Measurements from ENCODE around the gene PAK3.

The PAK3 gene

DNA sequence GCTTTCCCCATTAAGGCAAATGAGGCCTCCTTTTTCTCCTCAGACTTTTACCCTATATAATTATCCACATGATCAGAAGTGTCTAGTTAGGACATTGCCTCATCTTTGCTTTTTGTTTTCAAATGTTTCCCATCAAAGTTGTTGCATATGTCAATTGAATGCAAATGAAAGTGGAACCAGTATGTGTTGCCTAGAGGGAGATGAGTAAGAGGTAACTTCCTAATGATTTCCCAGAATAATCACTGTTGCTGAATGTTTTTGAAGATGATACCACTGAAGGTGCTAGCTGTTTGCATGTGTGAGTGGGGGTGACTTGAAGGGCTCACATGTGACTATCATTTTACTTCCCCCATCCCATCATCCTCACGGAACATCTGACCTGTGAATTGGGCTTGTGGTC lies 33.9 kb downstream of the PAK3 start:
- DNase-seq (ENCODE audit: low read depth in 1 of 2, low spot score in 1 of 2) = no peak

DNA sequence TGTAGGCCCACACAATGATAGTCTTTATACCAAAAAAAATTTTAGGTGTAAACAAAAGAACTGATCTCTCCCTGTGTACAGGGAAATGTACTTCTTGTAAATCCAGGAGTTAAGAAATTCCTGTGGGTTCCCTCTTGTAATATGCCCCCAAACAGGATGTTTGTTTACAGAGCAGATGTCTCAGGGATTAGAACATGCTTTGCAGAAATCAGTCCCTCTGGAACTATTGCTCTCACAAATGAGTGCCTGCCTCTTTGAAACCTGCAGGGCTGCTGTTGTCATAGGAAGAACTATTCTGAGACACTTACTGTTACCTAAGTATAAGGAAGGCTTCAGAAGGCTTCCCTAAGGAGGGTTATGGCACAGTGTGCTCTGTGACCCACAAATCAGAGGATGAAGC lies 35.6 kb downstream of the PAK3 start:
- no peak for DNase-seq (ENCODE audit: low read depth in 1 of 2, low spot score in 1 of 2)

DNA sequence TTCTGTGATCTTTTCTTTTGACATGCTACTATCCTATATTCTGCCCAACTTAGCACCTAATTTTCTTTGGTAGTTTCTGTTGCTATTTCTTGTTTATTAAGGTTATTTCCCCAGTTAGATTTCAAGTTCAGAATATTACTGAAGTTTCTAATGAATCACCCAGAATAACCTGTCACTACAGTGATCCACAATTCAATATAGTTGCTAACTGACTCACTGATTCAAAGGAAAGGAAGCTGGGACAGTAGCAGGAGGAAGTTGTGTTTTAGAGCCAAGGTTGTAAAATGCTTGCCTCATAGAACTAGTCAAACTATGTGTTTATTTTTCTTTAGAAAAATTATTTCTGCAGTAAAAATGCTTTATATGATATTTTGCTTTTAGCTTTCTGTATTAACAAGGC lies 37.4 kb downstream of the PAK3 start:
- DNase-seq (ENCODE audit: low read depth in 1 of 2, low spot score in 1 of 2) = no peak

DNA sequence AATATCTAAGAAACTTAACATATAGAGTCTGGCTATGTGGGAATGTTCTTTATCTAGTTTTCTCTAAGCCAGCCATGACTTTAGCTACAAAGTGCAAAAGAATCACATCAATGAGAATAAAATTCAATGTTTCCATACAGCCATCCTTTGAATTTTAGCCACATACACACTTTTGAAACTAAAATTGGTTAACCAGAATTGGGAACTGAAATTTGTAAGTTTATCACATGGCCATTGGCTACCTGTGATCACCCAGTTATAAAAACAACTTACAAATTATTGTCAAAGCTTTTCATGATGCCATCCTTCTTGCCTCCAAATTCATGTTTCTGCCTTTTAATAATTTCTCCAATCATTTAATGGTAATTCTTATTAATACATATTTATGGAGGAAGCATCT lies 49.9 kb downstream of the PAK3 start:
- DNase-seq (ENCODE audit: low read depth in 1 of 2, low spot score in 1 of 2) = no peak

DNA sequence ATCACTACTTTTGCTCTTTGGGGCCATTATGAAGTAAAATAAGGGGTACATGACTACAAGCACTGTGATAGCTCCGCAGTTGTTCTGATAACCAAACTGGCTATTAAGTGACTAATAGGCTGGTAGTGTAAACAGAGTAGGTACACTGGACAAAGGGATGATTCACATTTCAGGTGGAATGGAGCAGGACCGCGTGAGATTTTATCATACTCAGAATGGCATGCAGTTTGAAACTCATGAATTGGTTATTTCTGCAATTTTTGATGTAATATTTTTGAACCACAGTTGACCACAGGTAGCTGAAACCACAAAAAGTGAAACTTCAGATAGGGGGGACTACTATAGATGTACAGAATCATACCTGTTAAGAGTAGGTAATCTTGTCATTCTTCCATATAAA lies 55.8 kb downstream of the PAK3 start:
- DNase-seq (ENCODE audit: low read depth in 1 of 2, low spot score in 1 of 2) = no peak

DNA sequence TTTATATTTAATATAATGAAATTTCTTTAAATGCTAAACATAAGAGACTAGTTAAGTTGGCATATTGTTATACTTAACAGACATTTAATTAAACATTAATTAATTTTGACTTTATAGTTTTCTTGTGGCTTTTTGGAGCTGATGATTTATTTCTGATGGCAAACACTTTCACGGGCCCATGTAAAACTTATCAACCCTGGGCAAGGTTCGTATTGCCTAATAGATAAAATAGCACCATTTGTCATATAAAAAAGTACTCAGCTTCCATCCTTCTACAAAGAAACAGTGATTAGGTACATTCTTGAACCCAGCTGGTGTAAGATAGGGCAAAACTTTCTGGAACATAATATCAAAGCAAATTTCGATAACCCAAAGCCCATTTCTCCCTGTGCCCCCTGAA lies 63.2 kb downstream of the PAK3 start:
- no peak for DNase-seq (ENCODE audit: low read depth in 1 of 2, low spot score in 1 of 2)

DNA sequence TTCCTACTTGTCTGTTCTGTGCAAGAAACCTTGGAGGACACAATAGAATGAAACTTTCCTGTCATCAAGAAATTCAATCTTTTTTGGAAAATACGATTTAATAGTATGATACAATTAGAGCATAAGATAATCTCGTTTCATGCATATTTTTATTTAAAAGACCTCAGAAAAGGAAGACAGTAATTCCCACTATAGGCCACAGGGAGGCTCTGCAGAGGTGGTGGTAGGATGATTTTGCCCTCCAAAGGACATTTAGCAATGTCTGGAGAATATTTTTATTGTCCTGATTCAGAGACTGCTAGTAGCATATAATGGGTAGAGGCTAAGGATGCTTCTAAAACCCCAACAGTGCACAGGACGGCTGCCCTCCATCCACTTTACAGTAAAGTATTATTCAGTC lies 68.7 kb downstream of the PAK3 start:
- no peak for DNase-seq (ENCODE audit: low read depth in 1 of 2, low spot score in 1 of 2)

DNA sequence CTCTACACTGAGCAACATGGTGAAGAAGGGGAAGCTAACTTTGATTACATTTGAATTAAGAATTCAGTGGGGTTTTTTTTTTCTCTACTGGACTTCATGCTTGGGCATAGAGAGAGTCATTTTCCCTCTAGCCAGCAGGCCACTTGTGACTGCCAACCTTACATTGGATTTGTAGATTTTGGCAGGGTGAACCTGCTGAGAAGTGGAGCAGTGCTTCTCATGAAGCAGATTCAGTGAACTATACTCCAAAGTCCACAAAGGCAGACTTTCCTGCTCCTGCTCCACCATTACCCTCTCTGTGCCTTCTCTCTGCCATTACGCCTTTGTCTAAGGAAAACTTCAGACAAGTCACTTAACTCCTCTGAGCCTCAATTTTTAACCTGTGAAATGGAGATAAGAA lies 69.9 kb downstream of the PAK3 start:
- DNase-seq (ENCODE audit: low read depth in 1 of 2, low spot score in 1 of 2) = no peak

DNA sequence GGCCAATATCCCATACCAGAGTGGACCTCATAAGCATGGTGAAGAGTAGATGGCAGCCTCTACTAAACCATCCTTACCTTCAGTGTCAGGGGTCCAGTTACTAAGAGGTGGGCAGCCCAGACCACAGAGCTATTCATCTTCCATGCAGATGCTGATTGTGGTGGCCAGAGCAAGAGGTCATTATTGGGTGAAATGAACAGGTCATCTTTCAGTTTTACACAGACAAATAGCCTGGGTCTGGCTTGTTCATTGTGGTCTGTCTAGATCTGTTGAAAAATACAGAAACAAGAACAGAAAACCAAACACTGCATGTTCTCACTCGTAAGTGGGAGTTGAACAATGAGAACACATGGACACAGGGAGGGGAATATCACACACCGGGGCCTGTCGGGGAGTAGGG lies 71.3 kb downstream of the PAK3 start:
- no peak for DNase-seq (ENCODE audit: low read depth in 1 of 2, low spot score in 1 of 2)

DNA sequence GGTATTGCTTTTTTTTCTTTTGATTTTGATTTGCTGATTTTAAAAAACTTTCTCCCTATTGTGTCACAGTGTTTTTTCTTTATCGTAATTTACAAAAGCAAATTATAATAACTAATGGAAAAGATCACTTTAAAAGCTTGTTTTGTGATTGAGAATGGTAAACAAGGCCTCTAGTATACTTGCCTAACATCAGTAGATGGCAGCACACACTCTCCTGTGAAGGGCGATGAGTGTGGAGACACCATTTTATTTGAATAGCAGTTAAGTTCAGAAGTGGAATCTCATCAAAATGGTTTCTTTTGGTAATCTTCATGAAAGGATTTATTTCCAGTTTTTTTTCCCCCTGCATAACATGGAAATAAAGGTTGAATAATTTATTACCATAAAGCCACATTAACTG lies 72.3 kb downstream of the PAK3 start:
- no peak for DNase-seq (ENCODE audit: low read depth in 1 of 2, low spot score in 1 of 2)

DNA sequence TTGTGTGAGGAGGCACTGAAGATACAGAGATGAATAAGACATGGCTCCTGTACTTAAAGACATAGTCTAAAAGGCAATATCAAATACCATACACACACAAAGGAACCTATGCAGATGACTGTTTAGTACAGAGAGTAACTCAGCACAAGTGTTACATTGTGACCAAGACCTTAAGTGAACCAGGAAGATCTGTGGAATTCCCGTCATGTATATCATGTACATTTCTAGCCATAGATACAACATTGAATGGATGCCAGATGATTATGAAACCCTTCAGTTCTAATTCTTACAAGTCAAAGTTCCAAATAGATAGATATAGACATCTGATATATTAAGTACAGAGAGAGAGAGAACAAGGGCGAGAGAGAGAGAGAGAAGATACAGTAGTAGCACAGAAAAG lies 73.2 kb downstream of the PAK3 start:
- no peak for DNase-seq (ENCODE audit: low read depth in 1 of 2, low spot score in 1 of 2)

DNA sequence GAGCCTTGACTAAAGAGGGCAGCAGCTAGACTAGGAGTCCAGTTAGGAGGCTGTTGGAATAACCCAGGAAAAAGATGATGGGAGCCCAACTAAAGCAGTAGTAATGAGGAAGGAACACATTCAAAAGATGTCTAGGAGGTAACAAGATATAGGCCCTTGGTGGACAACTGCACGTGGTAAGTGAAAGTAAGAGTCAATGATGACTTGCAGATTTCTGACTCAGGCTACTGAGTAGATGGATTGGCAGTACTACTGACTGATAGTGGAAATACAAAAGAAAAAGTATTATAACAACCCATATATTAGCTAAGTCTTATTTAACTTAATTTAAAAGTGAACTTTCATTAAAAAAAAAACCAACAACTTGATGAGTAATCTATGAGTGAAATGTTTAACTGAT lies 74.0 kb downstream of the PAK3 start:
- DNase-seq (ENCODE audit: low read depth in 1 of 2, low spot score in 1 of 2) = no peak

DNA sequence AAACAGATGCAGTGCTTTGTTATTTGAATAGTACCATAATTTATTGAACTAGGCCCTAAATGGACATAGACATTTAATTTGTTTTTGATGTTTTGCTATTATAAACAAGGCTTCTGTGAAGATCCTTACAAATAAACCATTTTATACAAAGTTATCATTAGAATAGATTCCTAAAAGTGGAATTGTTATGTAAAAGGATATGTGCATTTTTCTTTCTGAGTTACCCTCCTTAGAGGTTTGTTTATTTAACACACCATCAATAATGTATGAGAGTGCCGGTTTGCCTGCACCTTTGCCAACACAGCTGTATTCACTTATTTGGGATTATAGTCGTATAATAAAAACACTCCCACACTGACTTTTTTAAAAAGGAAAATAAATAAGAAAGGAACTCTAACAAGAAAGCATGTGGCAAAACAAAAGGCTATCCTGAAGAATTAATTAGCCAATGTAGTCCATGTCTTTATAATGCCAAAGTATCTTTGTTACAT lies 84.8 kb downstream of the PAK3 start:
- no peak for DNase-seq (ENCODE audit: low read depth in 1 of 2, low spot score in 1 of 2)

DNA sequence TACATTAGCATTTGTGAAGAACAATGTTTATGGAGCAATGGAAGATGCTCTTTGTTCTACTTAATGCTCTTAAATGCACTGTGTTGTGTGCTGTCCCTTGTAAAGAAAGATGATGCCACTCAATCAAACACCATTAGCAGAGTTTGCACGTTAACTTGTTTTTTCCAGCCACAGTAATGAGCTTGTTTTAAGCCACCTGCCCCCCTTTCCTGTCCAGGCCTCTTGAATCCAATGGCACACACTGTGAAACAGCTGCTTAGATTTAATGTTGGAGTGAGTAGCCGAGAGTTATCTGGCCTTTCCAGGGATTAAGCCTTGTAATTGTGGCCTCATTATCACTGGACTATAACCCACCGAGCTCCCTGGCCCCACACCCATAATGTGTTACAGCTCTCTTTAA lies 86.0 kb downstream of the PAK3 start:
- no peak for DNase-seq (ENCODE audit: low read depth in 1 of 2, low spot score in 1 of 2)

DNA sequence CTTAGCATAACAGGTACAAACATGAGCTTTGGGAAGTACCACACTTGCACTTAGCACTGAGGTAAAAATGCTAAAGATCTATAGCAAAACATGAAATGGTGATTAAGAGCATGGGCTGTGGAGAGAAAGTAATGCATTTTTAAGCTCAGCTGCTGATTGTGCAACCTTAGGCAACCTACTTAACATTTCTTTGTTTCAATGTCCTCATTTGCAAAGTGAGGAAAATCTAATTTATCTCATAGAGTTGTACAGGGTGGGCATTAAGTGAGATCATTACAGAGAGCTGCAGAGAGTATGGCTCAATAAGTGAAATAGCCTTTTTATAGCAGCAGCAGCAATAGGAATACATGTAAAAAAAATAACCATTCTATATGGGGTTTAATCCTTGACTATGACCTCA lies 87.0 kb downstream of the PAK3 start:
- no peak for DNase-seq (ENCODE audit: low read depth in 1 of 2, low spot score in 1 of 2)

DNA sequence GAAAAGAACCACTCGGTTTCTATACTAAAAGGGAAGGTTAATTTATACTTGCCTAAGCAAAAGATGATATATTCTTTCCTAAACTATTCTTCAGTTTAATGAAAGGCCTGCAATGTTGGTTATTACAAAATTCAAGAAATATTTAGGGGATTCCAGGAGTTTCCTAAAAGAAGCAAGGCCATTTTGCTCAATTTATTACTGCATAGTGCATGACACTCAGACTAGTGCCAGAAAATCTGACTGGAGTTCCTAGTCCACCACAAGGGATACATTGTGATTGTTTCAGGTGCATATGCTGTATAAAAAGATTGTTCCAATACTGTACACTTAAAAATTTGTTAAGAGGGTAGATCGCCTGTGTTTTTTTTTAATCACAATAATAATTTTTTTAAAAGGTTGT lies 95.6 kb downstream of the PAK3 start:
- DNase-seq (ENCODE audit: low read depth in 1 of 2, low spot score in 1 of 2) = no peak

DNA sequence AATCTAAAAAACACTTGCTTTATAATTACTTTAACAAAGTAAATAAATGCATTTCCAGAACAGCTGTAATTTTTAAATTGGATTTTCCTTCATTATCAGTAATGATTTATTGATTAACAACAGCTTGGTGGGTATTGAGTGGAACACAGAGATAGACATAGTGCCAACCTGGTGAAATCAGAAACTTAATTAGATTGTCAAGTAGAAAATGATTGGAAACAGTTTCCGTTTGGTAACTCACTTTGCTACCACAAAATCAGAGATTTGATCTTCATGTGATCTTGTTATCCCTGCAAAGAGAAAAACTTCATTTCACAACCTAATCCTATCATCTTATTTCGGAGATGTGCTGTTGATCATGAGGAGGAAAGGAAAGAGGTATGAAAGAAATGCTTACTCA lies 103.5 kb downstream of the PAK3 start:
- no peak for DNase-seq (ENCODE audit: low read depth in 1 of 2, low spot score in 1 of 2)

DNA sequence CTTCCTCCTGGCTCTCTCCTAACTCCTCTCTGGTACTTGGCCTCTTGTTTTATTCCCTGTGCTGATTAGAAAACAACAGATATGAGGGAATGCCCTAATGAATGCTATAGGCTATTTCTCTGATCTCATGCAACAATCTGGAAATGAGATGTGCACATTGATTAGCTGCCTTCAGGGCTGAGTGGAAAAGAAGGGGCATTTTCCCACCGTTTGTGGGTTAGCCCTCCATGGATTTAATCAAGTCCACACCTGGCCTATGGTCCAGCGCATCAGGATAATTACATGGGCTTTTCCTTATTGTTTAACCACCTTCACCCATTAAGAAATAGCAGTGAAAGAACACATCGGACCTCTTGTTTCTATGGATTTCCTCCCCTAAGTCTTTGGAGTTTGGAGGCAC lies 104.3 kb downstream of the PAK3 start:
- DNase-seq (ENCODE audit: low read depth in 1 of 2, low spot score in 1 of 2) = no peak

DNA sequence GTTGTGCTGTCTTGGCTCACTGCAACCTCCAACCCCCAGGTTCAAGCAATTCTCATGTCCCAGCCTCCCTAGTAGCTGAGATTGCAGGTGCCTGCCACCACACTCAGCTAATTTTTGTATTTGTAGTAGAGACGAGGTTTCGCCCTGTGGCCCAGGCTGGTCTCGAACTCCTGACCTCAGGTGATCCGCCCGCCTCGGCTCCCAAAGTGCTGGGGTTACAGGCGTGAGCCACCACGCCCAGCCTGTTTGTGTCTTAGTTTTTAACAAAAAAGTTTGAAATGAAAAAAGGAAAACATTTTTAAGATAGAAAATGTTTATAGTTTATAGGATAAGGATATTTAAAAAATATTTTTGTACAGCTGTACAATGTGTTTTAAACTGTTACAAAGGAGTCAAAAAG lies 111.9 kb downstream of the PAK3 start:
- no peak for DNase-seq (ENCODE audit: low read depth in 1 of 2, low spot score in 1 of 2)

DNA sequence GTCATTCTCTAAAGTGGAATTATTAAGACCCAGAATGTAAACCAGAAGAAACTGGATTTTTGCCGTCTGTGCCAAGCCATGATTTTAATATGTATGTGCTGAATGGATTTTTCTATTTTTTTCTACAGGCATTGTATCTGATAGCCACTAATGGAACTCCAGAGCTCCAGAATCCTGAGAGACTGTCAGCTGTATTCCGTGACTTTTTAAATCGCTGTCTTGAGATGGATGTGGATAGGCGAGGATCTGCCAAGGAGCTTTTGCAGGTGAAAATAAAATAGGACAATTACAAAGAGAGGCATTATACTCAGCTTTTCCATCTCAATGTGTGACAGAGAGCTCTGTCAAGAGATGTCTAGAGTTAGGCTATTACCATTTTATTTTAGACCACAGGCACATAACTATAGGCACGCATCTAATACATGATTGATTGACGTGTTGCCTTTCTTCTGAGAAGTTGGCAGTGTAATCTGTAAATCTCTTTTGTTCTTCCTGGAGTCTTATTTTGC lies 120.4 kb downstream of the PAK3 start:
- no peak for DNase-seq (ENCODE audit: low read depth in 1 of 2, low spot score in 1 of 2)

DNA sequence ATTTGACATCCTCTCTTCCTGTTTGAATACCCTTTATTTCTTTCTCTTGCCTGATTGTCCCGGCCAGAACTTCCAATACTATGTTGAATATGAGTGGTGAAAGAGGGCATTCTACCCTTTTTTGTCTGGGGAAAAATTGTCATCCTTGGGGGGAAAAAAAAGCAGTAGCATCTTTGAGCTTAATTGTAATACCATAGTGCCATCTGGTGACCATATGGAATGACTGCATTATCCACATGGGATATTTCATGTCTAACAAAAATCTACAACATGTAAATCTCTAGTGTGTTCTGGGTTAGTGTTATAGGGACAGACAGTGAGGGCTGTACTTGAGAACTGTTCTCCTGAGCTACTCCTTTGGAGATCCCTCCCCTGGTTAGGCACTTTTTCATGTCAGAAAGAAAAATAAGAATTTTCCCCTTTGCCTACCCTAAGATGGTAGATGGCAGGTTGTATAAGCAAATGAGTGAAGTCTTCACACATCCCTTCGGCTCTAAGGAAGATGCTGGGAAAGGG lies 148.3 kb downstream of the PAK3 start:
- DNase-seq (ENCODE audit: low read depth in 1 of 2, low spot score in 1 of 2) = no peak

DNA sequence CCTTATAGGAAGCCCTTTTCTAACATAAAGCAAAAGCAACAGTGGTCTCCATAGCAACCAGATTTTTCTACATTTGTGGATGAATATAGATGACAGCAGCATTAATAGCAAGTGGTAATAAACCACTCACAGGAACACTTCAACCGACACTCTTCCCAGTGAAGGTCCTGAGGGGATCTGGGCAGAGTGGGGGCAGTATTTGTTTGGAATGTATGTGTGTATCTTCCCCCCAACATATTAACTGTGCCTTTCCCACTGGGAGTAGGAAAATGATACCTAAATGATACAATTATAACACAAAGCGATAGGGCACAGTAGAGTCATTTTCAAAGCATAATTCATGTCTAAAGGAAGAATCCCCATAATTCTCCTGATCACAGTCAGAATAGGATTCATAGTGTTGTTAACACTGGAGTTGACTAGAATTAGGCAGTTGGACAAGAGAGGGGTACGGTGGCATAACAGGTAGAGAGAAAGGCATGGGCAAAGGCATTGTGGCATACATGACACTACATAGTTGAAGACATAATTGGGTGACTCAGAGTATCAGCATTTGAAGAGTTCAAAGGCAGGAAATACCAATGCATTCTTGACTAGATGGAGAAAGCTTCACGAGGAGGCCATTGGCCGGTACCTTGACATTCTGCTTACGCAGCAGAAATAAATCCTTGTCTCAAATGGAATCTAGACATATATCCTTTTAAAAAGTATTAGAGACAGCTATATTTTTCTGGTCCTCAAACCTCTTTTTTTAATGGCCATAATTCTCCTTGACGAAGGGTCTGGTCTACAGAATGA lies 159.1 kb downstream of the PAK3 start:
- DNase-seq (ENCODE audit: low read depth in 1 of 2, low spot score in 1 of 2) = no peak

DNA sequence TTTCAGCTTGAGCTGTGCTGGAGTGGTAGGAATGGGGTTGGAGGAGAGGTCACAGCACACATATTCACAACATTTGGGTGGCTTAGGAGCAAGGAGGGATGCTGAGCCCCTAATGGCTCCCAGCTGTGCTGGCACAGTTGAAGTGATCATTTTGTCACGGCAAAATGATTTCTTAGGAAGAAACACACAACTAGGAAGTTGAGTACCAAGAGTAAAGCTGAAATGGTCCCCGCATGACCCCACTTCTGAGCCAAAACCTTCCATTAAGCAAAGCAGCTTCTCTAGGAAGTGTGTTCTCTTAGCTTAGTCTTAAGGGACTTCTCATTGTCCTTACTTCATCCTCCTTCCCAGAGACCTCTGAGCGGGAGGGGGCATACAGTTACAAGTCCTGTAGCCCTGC lies 161.7 kb downstream of the PAK3 start:
- DNase-seq (ENCODE audit: low read depth in 1 of 2, low spot score in 1 of 2) = no peak
